K562 (cell line): Measurements from ENCODE around the gene GET4. TPM values are rescaled to one million over a fixed set of nuclear protein-coding genes. Genes with fewer than 3 reads are reported as not detected.
A peak's percentile ranks its signal among the peaks of the same experiment; 100 is the strongest.

ENCODE experiments used
- ATAC-seq: fragments of 200-7000 bp; cut with Tn5 transposase; 3 replicates; pipeline ENCODE4 v1.9.1; 2020; ENCODE audit warnings: moderate library complexity
- BruUV-seq: library from RNA; stranded (reverse); fragments of 400-500 nt; replicated peaks from 2 replicates; lab custom pipeline; 2021; lab: Mats Ljungman, UMichigan
- CTCF ChIA-PET: fragments of 300-600 bp; formaldehyde crosslinking; extraction: SDS; loops from one replicate; lab custom pipeline; 2021; ENCODE audit warnings: low intra/inter-chr PET ratio; lab: Yijun Ruan, JAX
- POLR2A ChIA-PET: fragments of 300-600, 350-650 bp; sonication (Branson Sonifier 250); formaldehyde crosslinking; extraction: SDS; loops from one replicate; lab custom pipeline; 2021; ENCODE audit warnings: antibody characterized with exemption, inconsistent platforms; lab: Yijun Ruan, JAX
- DNase-seq, 4 experiments: peaks; one replicate each; pipeline versions ENCODE4 v3.0.0 to v3.0.0-alpha.2; 2011 to 2018; ENCODE audit warnings: low spot score in 3 of 4, mixed read lengths in 3 of 4; ENCODE audit errors: extremely low read depth in 1 of 4
- FAIRE-seq: peaks from 2 replicates; lab custom pipeline; 2011; peaks lifted over from hg19 to GRCh38; lab: Jason Lieb, UNC
- H2AFZ ChIP-seq: 2 replicates; pipeline ENCODE4 v1.6.0; 2011; ENCODE audit warnings: low read depth, low read length, control low read depth, inconsistent platforms
- H3K27ac ChIP-seq: fragments of 200-600 bp; 3 replicates; pipeline ENCODE4 v1.8.0; 2011; ENCODE audit warnings: low read depth, mild to moderate bottlenecking, control low read depth, inconsistent platforms, low read length, moderate library complexity, mixed read lengths; ENCODE audit errors: extremely low read depth
- H3K27me3 ChIP-seq, 2 experiments: fragments of 300-600 bp in 1 of 2; 2 replicates in 1 of 2; 3 replicates in 1 of 2; pipeline versions ENCODE4 v1.6.0 to v1.8.0; 2011; ENCODE audit warnings: inconsistent platforms in 2 of 2, low read length in 2 of 2, mild to moderate bottlenecking in 1 of 2, mixed read lengths in 1 of 2, moderate library complexity in 1 of 2; ENCODE audit not compliant: control insufficient read depth in 2 of 2, insufficient read depth in 2 of 2
- H3K36me3 ChIP-seq: fragments of 300-600 bp; 3 replicates; pipeline ENCODE4 v1.8.0; 2011; ENCODE audit warnings: mild to moderate bottlenecking, low read length, inconsistent platforms; ENCODE audit not compliant: control insufficient read depth, insufficient read depth
- H3K4me1 ChIP-seq, 2 experiments: fragments of 200-600 bp in 1 of 2; replicated peaks in 1 of 2; 2 replicates in 1 of 2; 3 replicates in 1 of 2; pipeline versions ENCODE4 v1.5.1 to v1.8.0; 2011; ENCODE audit warnings: inconsistent platforms in 2 of 2, low read length in 2 of 2, mild to moderate bottlenecking in 1 of 2, mixed read lengths in 1 of 2, moderate library complexity in 1 of 2; ENCODE audit not compliant: control insufficient read depth in 2 of 2, insufficient read depth in 2 of 2
- H3K4me2 ChIP-seq: 2 replicates; pipeline ENCODE4 v1.6.1; 2011; ENCODE audit warnings: low read length, control low read depth, inconsistent platforms, mixed read lengths; ENCODE audit not compliant: insufficient read depth
- H3K4me3 ChIP-seq: fragments of 200-600 bp; sonication (generic), shearing (Covaris generic); 2 replicates; pipeline ENCODE4 v1.5.1; 2016; ENCODE audit warnings: control low read depth, inconsistent platforms
- H3K79me2 ChIP-seq: fragments of 200-600 bp; 3 replicates; pipeline ENCODE4 v1.8.0; 2011; ENCODE audit warnings: low read length, inconsistent platforms; ENCODE audit not compliant: control insufficient read depth, insufficient read depth
- H3K9ac ChIP-seq, 2 experiments: 2 replicates each; pipeline versions ENCODE4 v1.6.0 to v1.6.1; 2011; ENCODE audit warnings: low read depth in 2 of 2, low read length in 2 of 2, control low read depth in 1 of 2, inconsistent platforms in 1 of 2, mild to moderate bottlenecking in 1 of 2, mixed read lengths in 1 of 2; ENCODE audit not compliant: insufficient read depth in 1 of 2
- H3K9me1 ChIP-seq: one replicate; pipeline ENCODE4 v1.6.0; 2011; ENCODE audit warnings: inconsistent platforms, mild to moderate bottlenecking, low read length, moderate library complexity; ENCODE audit not compliant: control insufficient read depth, insufficient read depth
- H3K9me3 ChIP-seq: replicated peaks from 2 replicates; pipeline ENCODE4 v1.5.1; 2011; ENCODE audit warnings: low read depth, low read length, inconsistent platforms; ENCODE audit not compliant: control insufficient read depth, insufficient read depth
- H4K20me1 ChIP-seq: replicated peaks from 2 replicates; pipeline ENCODE4 v1.6.1; 2011; ENCODE audit warnings: low read length, inconsistent platforms, mixed read lengths; ENCODE audit not compliant: control insufficient read depth, insufficient read depth
- ARID4B ChIP-seq: sonication (generic); formaldehyde crosslinking; IDR thresholded peaks from 2 replicates; pipeline ENCODE4 v1.8.0; 2022; ENCODE audit warnings: mild to moderate bottlenecking, missing genetic modification reagents
- FOS ChIP-seq: IDR thresholded peaks from 3 replicates; pipeline ENCODE4 v1.6.1; 2011; ENCODE audit not compliant: insufficient read length; ENCODE audit errors: extremely low read depth
- HDAC6 ChIP-seq: IDR thresholded peaks from 2 replicates; pipeline ENCODE4 v1.6.1; 2012; ENCODE audit warnings: low read depth, mild to moderate bottlenecking, control low read depth, inconsistent platforms, low read length, moderate library complexity
- PTRF ChIP-seq: fragments of 450-650 bp; IDR thresholded peaks from 2 replicates; pipeline ENCODE4 v1.6.1; 2016; ENCODE audit warnings: mild to moderate bottlenecking, missing genetic modification characterization, missing compliant biosample characterization
- ZNF274 ChIP-seq: IDR thresholded peaks from 2 replicates; pipeline ENCODE4 v1.6.1; 2011; ENCODE audit warnings: low read depth, mild to moderate bottlenecking, low read length, moderate library complexity, borderline replicate concordance
- ZNF277 ChIP-seq: fragments of 250-450 bp; sonication (Bioruptor Pico); IDR thresholded peaks from 2 replicates; pipeline ENCODE4 v1.8.0; 2022; ENCODE audit warnings: inconsistent platforms, mild to moderate bottlenecking, moderate library complexity, borderline replicate concordance
- ZNF347 ChIP-seq: fragments of 450-650 bp; formaldehyde crosslinking; IDR thresholded peaks from 2 replicates; pipeline ENCODE4 v1.4.0; 2020; ENCODE audit warnings: low read depth, mild to moderate bottlenecking, moderate library complexity
- WGBS: fragments of 100-300 bp; shearing (Covaris generic); methylation state at CpG from one replicate; pipeline ENCODE4 v1.1.6; 2016; ENCODE audit warnings: low coverage, mixed read lengths; ENCODE audit not compliant: insufficient coverage; ENCODE audit errors: missing lambda C conversion rate; 5-methylcytosine and 5-hydroxymethylcytosine counted together
- in situ Hi-C: fragments of 300-500 bp; cut with MboI; formaldehyde crosslinking; loops from 4 replicates; pipeline ENCODE4 v1.15.0; 2018; ENCODE audit warnings: inconsistent platforms, mixed read lengths
- intact Hi-C: fragments of 100-400 bp; cut with micrococcal nuclease; formaldehyde crosslinking; loops from 2 replicates; pipeline ENCODE4 v1.14.2; 2022
- polyA plus RNA-seq, 8 experiments: library from polyadenylated mRNA; depleted of rRNA in 4 of 8; stranded (reverse) in 5 of 8; unstranded in 3 of 8; fragments of >200 nt; fragmentation: Nextera tagmentation in 2 of 8; fragmentation: Illumina TruSeq in 1 of 8; extraction: Ambion mirVana in 2 of 8; extraction: Trizol in 1 of 8; gene quantifications; 2 replicates each; pipeline versions ENCODE4 v1.2.1 to v1.2.3, GENCODE V29; 2011 to 2014; ENCODE audit warnings: inconsistent platforms in 1 of 8, missing spikeins in 1 of 8
- total RNA-seq, 7 experiments: library from RNA; depleted of rRNA in 6 of 7; stranded (reverse); fragments of >200 nt in 6 of 7; fragmentation: Illumina TruSeq in 2 of 7; extraction: Trizol in 2 of 7; gene quantifications; 2 replicates each; pipeline versions ENCODE4 v1.2.1 to v1.2.3, GENCODE V29; 2011 to 2021; ENCODE audit warnings: low replicate concordance in 1 of 7

GET4 gene
- total and polyA plus RNA-seq, 9 of the 15 experiments (the other 6 are each of a cell fraction or from before 2014, with no cell fraction given) = 0.99 to 122 (median 40.4) TPM

- Histone ChIP-seq H3K27ac (no peak overlapping the region), H3K79me2 (peaks cover 84% of the 10 kb centered on the region), H4K20me1 (peaks cover 38% of the 10 kb centered on the region; the same call in 1 of the 2 replicates), H2AFZ (no peak overlapping the region), H3K9ac (0 out of 4 replicates have a peak overlapping the region, but pooled peaks of 1 of the 2 experiments have one; percentile 17), H3K9me3 (no peaks in the 10 kb centered on the region), H3K9me1 (peaks cover 21% of the 10 kb centered on the region)
- in situ Hi-C loops (no loop called here), intact Hi-C loops (loop anchor here (5.0 kb wide), 1 partner anchor 38 kb away; no protein-coding TSS in a partner anchor)
- no TSS peak for BruUV-seq
- FAIRE-seq (no peak), DNase-seq (no peak)
- CTCF ChIA-PET = no interaction called here
- TF ChIP-seq PTRF (tag) = no peak
- no peak for TF ChIP-seq HDAC6
- no peak for TF ChIP-seq ZNF277 (CRISPR knock-in tag)
- no peak for TF ChIP-seq ZNF274
- no peak for TF ChIP-seq FOS
- TF ChIP-seq ZNF347 (CRISPR knock-in tag) = no peak
- TF ChIP-seq ARID4B = no peak
- TF ChIP-seq, all 486 proteins: peak for 0
- no peak for ATAC-seq
- POLR2A ChIA-PET = no interaction called here
- Histone ChIP-seq H3K36me3 (peaks cover 48% of the 10 kb centered on the region; the same call in 2 of the 3 replicates), H3K27me3 (no peaks in the 10 kb centered on the region), H3K4me2 (no peak overlapping the region), H3K4me3 (no peak overlapping the region), H3K4me1 (peaks cover 22 to 44% of the 10 kb centered on the region in 2 experiments)
- 94% methylated on average over 7 of the region's 12 CpGs for WGBS
These were observed 42.1 kb upstream of the GET4 start for GRCh38 chr7:834277-834676.
